ENCODE data around the gene CYB561. TPM values are rescaled to one million over a fixed set of nuclear protein-coding genes. Genes with fewer than 3 reads are reported as not detected.

CYB561 gene
- total and polyA plus RNA-seq, 2 experiments from 2014 or later, result 13.7 to 30.9 TPM

DNA sequence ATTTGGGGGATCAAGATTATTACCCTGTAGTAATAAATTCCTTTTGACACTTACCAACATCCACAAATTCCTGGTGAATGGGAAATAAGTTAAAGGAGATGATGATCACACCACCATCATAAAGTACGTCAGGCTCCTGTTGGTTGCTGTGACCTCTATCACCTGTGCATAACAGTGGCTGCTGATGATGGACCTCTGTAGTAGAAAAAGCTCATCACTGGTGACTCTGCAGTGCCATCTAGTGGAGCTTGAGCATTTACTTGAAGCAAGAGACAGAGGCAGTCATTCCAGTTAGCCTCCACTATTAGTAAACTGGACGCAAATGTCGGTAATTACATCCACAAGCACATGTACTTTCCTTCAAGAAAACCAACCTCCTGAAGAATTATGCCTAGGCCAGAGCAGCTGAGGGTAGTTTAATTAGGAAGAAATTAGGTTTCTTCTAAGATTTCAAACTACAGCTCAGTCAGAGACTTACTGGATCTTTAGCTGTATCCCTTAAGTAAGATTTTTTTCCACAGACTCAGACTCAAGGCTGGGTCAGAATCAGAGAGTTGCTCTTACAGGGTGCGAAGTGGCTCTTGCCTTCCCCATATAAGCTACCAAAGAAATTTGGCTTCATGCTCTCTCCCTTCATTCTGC, 39.3 kb downstream of the CYB561 start:
- H3K4me3 ChIP-seq, result no peak overlapping the region
- ATAC-seq, result peak; percentile 95
- no peaks in the 10 kb centered on the region for H3F3A ChIP-seq (replicated peaks; ENCODE audit: low read depth)
- Mint-ChIP-seq H3K9me3 (no peaks in the 10 kb centered on the region), H3K4me3 (no peak overlapping the region), H3K36me3 (ENCODE audit: low read depth) (no peaks in the 10 kb centered on the region), H3K4me1 (peaks cover 3% of the 10 kb centered on the region; the same call in 2 of the 3 replicates), H3K27me3 (ENCODE audit: insufficient read depth, low read depth, poor library complexity) (no peaks in the 10 kb centered on the region), H3K27ac (no peak overlapping the region)
- no peaks in the 10 kb centered on the region for H4K20me1 ChIP-seq (replicated peaks; ENCODE audit: insufficient read depth)
- TF ChIP-seq JUNB (IDR thresholded peaks at IDR 0.05; ENCODE audit: unreplicated experiment) (no peak), CREB1 (CRISPR knock-in tag; IDR thresholded peaks at IDR 0.05; ENCODE audit: low read depth) (0 out of 2 replicates have a peak, but pooled peaks have one; percentile 16), EZH2phosphoT487 (IDR thresholded peaks at IDR 0.05; ENCODE audit: unreplicated experiment) (no peak), ZNF331 (CRISPR knock-in tag; IDR thresholded peaks at IDR 0.05; ENCODE audit: low read depth) (no peak), STAT1 (IDR thresholded peaks at IDR 0.05; ENCODE audit: unreplicated experiment) (no peak), POLR2AphosphoS5 (IDR thresholded peaks at IDR 0.05; ENCODE audit: low read depth) (no peak), EZH2 (IDR thresholded peaks at IDR 0.05; ENCODE audit: low read depth, unreplicated experiment) (no peak), ZNF114 (CRISPR knock-in tag; IDR thresholded peaks at IDR 0.05) (no peak), NANOG (IDR thresholded peaks at IDR 0.05; ENCODE audit: borderline replicate concordance) (no peak)
- TF ChIP-seq, protein P1, sequence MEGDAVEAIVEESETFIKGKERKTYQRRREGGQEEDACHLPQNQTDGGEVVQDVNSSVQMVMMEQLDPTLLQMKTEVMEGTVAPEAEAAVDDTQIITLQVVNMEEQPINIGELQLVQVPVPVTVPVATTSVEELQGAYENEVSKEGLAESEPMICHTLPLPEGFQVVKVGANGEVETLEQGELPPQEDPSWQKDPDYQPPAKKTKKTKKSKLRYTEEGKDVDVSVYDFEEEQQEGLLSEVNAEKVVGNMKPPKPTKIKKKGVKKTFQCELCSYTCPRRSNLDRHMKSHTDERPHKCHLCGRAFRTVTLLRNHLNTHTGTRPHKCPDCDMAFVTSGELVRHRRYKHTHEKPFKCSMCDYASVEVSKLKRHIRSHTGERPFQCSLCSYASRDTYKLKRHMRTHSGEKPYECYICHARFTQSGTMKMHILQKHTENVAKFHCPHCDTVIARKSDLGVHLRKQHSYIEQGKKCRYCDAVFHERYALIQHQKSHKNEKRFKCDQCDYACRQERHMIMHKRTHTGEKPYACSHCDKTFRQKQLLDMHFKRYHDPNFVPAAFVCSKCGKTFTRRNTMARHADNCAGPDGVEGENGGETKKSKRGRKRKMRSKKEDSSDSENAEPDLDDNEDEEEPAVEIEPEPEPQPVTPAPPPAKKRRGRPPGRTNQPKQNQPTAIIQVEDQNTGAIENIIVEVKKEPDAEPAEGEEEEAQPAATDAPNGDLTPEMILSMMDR (conservative IDR thresholded peaks at IDR 0.05; ENCODE audit: low read depth in 2 of 2), result peak; percentile 87 to 98
- TF ChIP-seq, protein P2, sequence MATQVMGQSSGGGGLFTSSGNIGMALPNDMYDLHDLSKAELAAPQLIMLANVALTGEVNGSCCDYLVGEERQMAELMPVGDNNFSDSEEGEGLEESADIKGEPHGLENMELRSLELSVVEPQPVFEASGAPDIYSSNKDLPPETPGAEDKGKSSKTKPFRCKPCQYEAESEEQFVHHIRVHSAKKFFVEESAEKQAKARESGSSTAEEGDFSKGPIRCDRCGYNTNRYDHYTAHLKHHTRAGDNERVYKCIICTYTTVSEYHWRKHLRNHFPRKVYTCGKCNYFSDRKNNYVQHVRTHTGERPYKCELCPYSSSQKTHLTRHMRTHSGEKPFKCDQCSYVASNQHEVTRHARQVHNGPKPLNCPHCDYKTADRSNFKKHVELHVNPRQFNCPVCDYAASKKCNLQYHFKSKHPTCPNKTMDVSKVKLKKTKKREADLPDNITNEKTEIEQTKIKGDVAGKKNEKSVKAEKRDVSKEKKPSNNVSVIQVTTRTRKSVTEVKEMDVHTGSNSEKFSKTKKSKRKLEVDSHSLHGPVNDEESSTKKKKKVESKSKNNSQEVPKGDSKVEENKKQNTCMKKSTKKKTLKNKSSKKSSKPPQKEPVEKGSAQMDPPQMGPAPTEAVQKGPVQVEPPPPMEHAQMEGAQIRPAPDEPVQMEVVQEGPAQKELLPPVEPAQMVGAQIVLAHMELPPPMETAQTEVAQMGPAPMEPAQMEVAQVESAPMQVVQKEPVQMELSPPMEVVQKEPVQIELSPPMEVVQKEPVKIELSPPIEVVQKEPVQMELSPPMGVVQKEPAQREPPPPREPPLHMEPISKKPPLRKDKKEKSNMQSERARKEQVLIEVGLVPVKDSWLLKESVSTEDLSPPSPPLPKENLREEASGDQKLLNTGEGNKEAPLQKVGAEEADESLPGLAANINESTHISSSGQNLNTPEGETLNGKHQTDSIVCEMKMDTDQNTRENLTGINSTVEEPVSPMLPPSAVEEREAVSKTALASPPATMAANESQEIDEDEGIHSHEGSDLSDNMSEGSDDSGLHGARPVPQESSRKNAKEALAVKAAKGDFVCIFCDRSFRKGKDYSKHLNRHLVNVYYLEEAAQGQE (IDR thresholded peaks at IDR 0.05; ENCODE audit: unreplicated experiment), result no peak
- TF ChIP-seq, protein P3, sequence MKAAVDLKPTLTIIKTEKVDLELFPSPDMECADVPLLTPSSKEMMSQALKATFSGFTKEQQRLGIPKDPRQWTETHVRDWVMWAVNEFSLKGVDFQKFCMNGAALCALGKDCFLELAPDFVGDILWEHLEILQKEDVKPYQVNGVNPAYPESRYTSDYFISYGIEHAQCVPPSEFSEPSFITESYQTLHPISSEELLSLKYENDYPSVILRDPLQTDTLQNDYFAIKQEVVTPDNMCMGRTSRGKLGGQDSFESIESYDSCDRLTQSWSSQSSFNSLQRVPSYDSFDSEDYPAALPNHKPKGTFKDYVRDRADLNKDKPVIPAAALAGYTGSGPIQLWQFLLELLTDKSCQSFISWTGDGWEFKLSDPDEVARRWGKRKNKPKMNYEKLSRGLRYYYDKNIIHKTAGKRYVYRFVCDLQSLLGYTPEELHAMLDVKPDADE (IDR thresholded peaks at IDR 0.05), result no peak
- TF ChIP-seq, protein P4, sequence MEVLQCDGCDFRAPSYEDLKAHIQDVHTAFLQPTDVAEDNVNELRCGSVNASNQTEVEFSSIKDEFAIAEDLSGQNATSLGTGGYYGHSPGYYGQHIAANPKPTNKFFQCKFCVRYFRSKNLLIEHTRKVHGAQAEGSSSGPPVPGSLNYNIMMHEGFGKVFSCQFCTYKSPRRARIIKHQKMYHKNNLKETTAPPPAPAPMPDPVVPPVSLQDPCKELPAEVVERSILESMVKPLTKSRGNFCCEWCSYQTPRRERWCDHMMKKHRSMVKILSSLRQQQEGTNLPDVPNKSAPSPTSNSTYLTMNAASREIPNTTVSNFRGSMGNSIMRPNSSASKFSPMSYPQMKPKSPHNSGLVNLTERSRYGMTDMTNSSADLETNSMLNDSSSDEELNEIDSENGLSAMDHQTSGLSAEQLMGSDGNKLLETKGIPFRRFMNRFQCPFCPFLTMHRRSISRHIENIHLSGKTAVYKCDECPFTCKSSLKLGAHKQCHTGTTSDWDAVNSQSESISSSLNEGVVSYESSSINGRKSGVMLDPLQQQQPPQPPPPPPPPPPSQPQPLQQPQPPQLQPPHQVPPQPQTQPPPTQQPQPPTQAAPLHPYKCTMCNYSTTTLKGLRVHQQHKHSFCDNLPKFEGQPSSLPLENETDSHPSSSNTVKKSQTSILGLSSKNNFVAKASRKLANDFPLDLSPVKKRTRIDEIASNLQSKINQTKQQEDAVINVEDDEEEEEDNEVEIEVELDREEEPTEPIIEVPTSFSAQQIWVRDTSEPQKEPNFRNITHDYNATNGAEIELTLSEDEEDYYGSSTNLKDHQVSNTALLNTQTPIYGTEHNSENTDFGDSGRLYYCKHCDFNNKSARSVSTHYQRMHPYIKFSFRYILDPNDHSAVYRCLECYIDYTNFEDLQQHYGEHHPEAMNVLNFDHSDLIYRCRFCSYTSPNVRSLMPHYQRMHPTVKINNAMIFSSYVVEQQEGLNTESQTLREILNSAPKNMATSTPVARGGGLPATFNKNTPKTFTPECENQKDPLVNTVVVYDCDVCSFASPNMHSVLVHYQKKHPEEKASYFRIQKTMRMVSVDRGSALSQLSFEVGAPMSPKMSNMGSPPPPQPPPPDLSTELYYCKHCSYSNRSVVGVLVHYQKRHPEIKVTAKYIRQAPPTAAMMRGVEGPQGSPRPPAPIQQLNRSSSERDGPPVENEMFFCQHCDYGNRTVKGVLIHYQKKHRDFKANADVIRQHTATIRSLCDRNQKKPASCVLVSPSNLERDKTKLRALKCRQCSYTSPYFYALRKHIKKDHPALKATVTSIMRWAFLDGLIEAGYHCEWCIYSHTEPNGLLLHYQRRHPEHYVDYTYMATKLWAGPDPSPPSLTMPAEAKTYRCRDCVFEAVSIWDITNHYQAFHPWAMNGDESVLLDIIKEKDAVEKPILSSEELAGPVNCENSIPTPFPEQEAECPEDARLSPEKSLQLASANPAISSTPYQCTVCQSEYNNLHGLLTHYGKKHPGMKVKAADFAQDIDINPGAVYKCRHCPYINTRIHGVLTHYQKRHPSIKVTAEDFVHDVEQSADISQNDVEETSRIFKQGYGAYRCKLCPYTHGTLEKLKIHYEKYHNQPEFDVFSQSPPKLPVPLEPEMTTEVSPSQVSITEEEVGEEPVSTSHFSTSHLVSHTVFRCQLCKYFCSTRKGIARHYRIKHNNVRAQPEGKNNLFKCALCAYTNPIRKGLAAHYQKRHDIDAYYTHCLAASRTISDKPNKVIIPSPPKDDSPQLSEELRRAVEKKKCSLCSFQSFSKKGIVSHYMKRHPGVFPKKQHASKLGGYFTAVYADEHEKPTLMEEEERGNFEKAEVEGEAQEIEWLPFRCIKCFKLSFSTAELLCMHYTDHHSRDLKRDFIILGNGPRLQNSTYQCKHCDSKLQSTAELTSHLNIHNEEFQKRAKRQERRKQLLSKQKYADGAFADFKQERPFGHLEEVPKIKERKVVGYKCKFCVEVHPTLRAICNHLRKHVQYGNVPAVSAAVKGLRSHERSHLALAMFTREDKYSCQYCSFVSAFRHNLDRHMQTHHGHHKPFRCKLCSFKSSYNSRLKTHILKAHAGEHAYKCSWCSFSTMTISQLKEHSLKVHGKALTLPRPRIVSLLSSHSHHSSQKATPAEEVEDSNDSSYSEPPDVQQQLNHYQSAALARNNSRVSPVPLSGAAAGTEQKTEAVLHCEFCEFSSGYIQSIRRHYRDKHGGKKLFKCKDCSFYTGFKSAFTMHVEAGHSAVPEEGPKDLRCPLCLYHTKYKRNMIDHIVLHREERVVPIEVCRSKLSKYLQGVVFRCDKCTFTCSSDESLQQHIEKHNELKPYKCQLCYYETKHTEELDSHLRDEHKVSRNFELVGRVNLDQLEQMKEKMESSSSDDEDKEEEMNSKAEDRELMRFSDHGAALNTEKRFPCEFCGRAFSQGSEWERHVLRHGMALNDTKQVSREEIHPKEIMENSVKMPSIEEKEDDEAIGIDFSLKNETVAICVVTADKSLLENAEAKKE (CRISPR knock-in tag; IDR thresholded peaks at IDR 0.05), result no peak
- H3K27me3 ChIP-seq (ENCODE audit: insufficient read depth), result no peaks in the 10 kb centered on the region
- H3K4me1 ChIP-seq (ENCODE audit: insufficient read depth), result no peaks in the 10 kb centered on the region
- H3K36me3 ChIP-seq (ENCODE audit: insufficient read depth), result no peaks in the 10 kb centered on the region
- DNase-seq (ENCODE audit: low spot score), result peak; percentile 96
- no peak overlapping the region for H3K27ac ChIP-seq (ENCODE audit: low read depth)
- H3K9me2 ChIP-seq (ENCODE audit: insufficient read depth), result no peaks in the 10 kb centered on the region
- no peak overlapping the region for H3K4me2 ChIP-seq
- no peak overlapping the region for H2AFZ ChIP-seq
- no peaks in the 10 kb centered on the region for H3K79me2 ChIP-seq (replicated peaks; ENCODE audit: insufficient read depth)

All from GM23338 (cell line).